Mucosa of stomach (tissue), 1 donor: Measurements from ENCODE around the gene RNLS.

Experiments used
- H3K27me3 ChIP-seq: one replicate; pipeline ENCODE4 v1.7.0; 2013; ENCODE audit warnings: mild to moderate bottlenecking, low read length; ENCODE audit not compliant: control insufficient read depth, insufficient read depth
- H3K36me3 ChIP-seq: one replicate; pipeline ENCODE4 v1.7.0; 2013; ENCODE audit warnings: low read length; ENCODE audit not compliant: control insufficient read depth, insufficient read depth
- H3K4me1 ChIP-seq: one replicate; pipeline ENCODE4 v1.7.0; 2013; ENCODE audit warnings: mild to moderate bottlenecking, low read length; ENCODE audit not compliant: control insufficient read depth, insufficient read depth
- H3K4me3 ChIP-seq: one replicate; pipeline ENCODE4 v1.7.0; 2013; ENCODE audit warnings: low read length
- H3K9ac ChIP-seq: one replicate; pipeline ENCODE4 v1.7.0; 2013; ENCODE audit warnings: mild to moderate bottlenecking, low read length, moderate library complexity
- H3K9me3 ChIP-seq: one replicate; pipeline ENCODE4 v1.7.0; 2013; ENCODE audit warnings: mild to moderate bottlenecking, low read length, moderate library complexity; ENCODE audit not compliant: control insufficient read depth
- donor health status: Pancreatic carcinoma.

Gene RNLS

GRCh38 chr10:88545359-88545758 lies 37.8 kb downstream of the RNLS start:
- Histone ChIP-seq H3K9ac (no peak overlapping the region), H3K36me3 (no peaks in the 10 kb centered on the region), H3K4me3 (no peak overlapping the region), H3K9me3 (no peaks in the 10 kb centered on the region), H3K4me1 (no peaks in the 10 kb centered on the region), H3K27me3 (no peaks in the 10 kb centered on the region)

- no peaks in the 10 kb centered on the region for H3K4me1 ChIP-seq
- H3K36me3 ChIP-seq: no peaks in the 10 kb centered on the region
- no peaks in the 10 kb centered on the region for H3K9me3 ChIP-seq
These were observed 38.8 kb downstream of the RNLS start for GRCh38 chr10:88544140-88544870.

GRCh38 chr10:88542522-88542921 lies 40.6 kb downstream of the RNLS start:
- Histone ChIP-seq H3K27me3 (no peaks in the 10 kb centered on the region), H3K4me1 (no peaks in the 10 kb centered on the region), H3K4me3 (no peak overlapping the region)

More at GRCh38 chr10:88544140-88544870, 38.8 kb downstream of the RNLS start:
- H3K27me3 ChIP-seq: no peaks in the 10 kb centered on the region
- H3K9ac ChIP-seq: no peak overlapping the region
- H3K4me3 ChIP-seq: no peak overlapping the region

GRCh38 chr10:88541116-88541626 lies 41.9 kb downstream of the RNLS start:
- no peaks in the 10 kb centered on the region for H3K4me1 ChIP-seq
- no peaks in the 10 kb centered on the region for H3K36me3 ChIP-seq
- H3K9me3 ChIP-seq: no peaks in the 10 kb centered on the region
- no peak overlapping the region for H3K9ac ChIP-seq
- H3K4me3 ChIP-seq: no peak overlapping the region
- H3K27me3 ChIP-seq: no peaks in the 10 kb centered on the region

More at GRCh38 chr10:88542522-88542921, 40.6 kb downstream of the RNLS start:
- H3K9ac ChIP-seq: no peak overlapping the region
- H3K9me3 ChIP-seq: no peaks in the 10 kb centered on the region
- no peaks in the 10 kb centered on the region for H3K36me3 ChIP-seq

- Histone ChIP-seq H3K4me1 (no peaks in the 10 kb centered on the region), H3K27me3 (no peaks in the 10 kb centered on the region), H3K9me3 (no peaks in the 10 kb centered on the region), H3K4me3 (no peak overlapping the region), H3K9ac (no peak overlapping the region), H3K36me3 (no peaks in the 10 kb centered on the region)
These were observed 42.8 kb downstream of the RNLS start for GRCh38 chr10:88540351-88540750.

GRCh38 chr10:88538048-88538447 lies 45.1 kb downstream of the RNLS start:
- no peak overlapping the region for H3K4me3 ChIP-seq
- H3K9ac ChIP-seq: no peak overlapping the region
- H3K36me3 ChIP-seq: no peaks in the 10 kb centered on the region

GRCh38 chr10:88537322-88537721 lies 45.8 kb downstream of the RNLS start:
- no peaks in the 10 kb centered on the region for H3K9me3 ChIP-seq
- H3K27me3 ChIP-seq: no peaks in the 10 kb centered on the region
- H3K36me3 ChIP-seq: no peaks in the 10 kb centered on the region
- no peak overlapping the region for H3K9ac ChIP-seq
- H3K4me1 ChIP-seq: no peaks in the 10 kb centered on the region
- H3K4me3 ChIP-seq: no peak overlapping the region

More at GRCh38 chr10:88538048-88538447, 45.1 kb downstream of the RNLS start:
- no peaks in the 10 kb centered on the region for H3K27me3 ChIP-seq
- no peaks in the 10 kb centered on the region for H3K4me1 ChIP-seq
- H3K9me3 ChIP-seq: no peaks in the 10 kb centered on the region

- Histone ChIP-seq H3K4me3 (no peak overlapping the region), H3K4me1 (no peaks in the 10 kb centered on the region), H3K36me3 (no peaks in the 10 kb centered on the region), H3K9ac (no peak overlapping the region), H3K27me3 (no peaks in the 10 kb centered on the region), H3K9me3 (no peaks in the 10 kb centered on the region)
These were observed 46.7 kb downstream of the RNLS start for GRCh38 chr10:88536437-88536836.

GRCh38 chr10:88534072-88534665 lies 48.9 kb downstream of the RNLS start:
- Histone ChIP-seq H3K9me3 (no peaks in the 10 kb centered on the region), H3K4me1 (no peaks in the 10 kb centered on the region), H3K4me3 (no peak overlapping the region), H3K36me3 (no peaks in the 10 kb centered on the region), H3K9ac (no peak overlapping the region), H3K27me3 (no peaks in the 10 kb centered on the region)

- H3K9me3 ChIP-seq: no peaks in the 10 kb centered on the region
These were observed 51.6 kb downstream of the RNLS start for GRCh38 chr10:88531392-88532052.

GRCh38 chr10:88530629-88531391 lies 52.3 kb downstream of the RNLS start:
- H3K4me3 ChIP-seq: no peak overlapping the region
- H3K4me1 ChIP-seq: no peaks in the 10 kb centered on the region
- no peaks in the 10 kb centered on the region for H3K27me3 ChIP-seq
- no peaks in the 10 kb centered on the region for H3K9me3 ChIP-seq
- H3K36me3 ChIP-seq: no peaks in the 10 kb centered on the region
- no peak overlapping the region for H3K9ac ChIP-seq

More at GRCh38 chr10:88531392-88532052, 51.6 kb downstream of the RNLS start:
- H3K27me3 ChIP-seq: no peaks in the 10 kb centered on the region
- no peak overlapping the region for H3K4me3 ChIP-seq
- H3K9ac ChIP-seq: no peak overlapping the region
- no peaks in the 10 kb centered on the region for H3K36me3 ChIP-seq
- no peaks in the 10 kb centered on the region for H3K4me1 ChIP-seq
